Gastroesophageal sphincter (tissue), 4 donors: ENCODE results near the gene SSBP3. TPM values are rescaled to one million over a fixed set of nuclear protein-coding genes. Genes with fewer than 3 reads are reported as not detected.

Source experiments
- ATAC-seq: fragments of 150-250 bp; one replicate; pipeline ENCODE4 v1.9.1; 2016; ENCODE audit warnings: mild to moderate bottlenecking, moderate library complexity
- H3K27ac ChIP-seq, 4 donors: fragments of 200-600 bp; sonication (generic) in 3 of 4; 1 replicate in 3 of 4; 2 replicates in 1 of 4; pipeline ENCODE4 v1.5.1; 2016 to 2019
- H3K27me3 ChIP-seq: fragments of 200-600 bp; sonication (generic); one replicate; pipeline ENCODE4 v1.5.1; 2019
- H3K36me3 ChIP-seq, 2 donors: fragments of 200-600 bp; sonication (generic); one replicate each; pipeline ENCODE4 v1.5.1; 2019; ENCODE audit warnings: control low read depth in 1 of 2
- H3K4me1 ChIP-seq, 3 donors: fragments of 200-600 bp; sonication (generic); 1 replicate in 2 of 3; 2 replicates in 1 of 3; pipeline ENCODE4 v1.5.1; 2016 to 2019; ENCODE audit warnings: control low read depth in 2 of 3
- H3K4me3 ChIP-seq, 2 donors: fragments of 200-600 bp; sonication (generic); one replicate each; pipeline ENCODE4 v1.5.1; 2019; ENCODE audit warnings: mild to moderate bottlenecking in 1 of 2, moderate library complexity in 1 of 2
- H3K9me3 ChIP-seq, 3 donors: fragments of 200-600 bp; sonication (generic); one replicate each; pipeline ENCODE4 v1.5.1; 2017 to 2019; ENCODE audit warnings: control low read depth in 2 of 3
- CTCF ChIP-seq, 4 experiments: fragments of 200-600 bp in 2 of 4; fragments of 450-650 bp in 2 of 4; sonication (generic) in 1 of 4; IDR thresholded peaks; one replicate each; pipeline ENCODE4 v1.5.1; 2017 to 2019; ENCODE audit warnings: antibody characterized with exemption in 4 of 4, mild to moderate bottlenecking in 2 of 4, moderate library complexity in 2 of 4
- EP300 ChIP-seq: sonication (generic); formaldehyde crosslinking; IDR thresholded peaks from one replicate; pipeline ENCODE4 v1.6.1; 2017; ENCODE audit warnings: antibody characterized with exemption, mild to moderate bottlenecking
- POLR2A ChIP-seq, 2 donors: fragments of 450-650 bp; IDR thresholded peaks; one replicate each; pipeline ENCODE4 v1.6.1; 2017; ENCODE audit warnings: antibody characterized with exemption in 2 of 2, mild to moderate bottlenecking in 2 of 2, moderate library complexity in 1 of 2
- POLR2AphosphoS5 ChIP-seq: sonication (generic); formaldehyde crosslinking; IDR thresholded peaks from one replicate; pipeline ENCODE4 v1.6.1; 2017; ENCODE audit warnings: antibody characterized with exemption
- WGBS, 2 donors: methylation state at CpG; one replicate each; pipeline ENCODE4 v1.1.5; 2018; ENCODE audit warnings: low coverage in 1 of 2; 5-methylcytosine and 5-hydroxymethylcytosine counted together
- total RNA-seq, 4 donors: library from RNA; depleted of rRNA; stranded (reverse); fragments of >200 nt; gene quantifications; one replicate each; pipeline ENCODE4 v1.1.0, GENCODE V29; 2016

Gene SSBP3
- total RNA-seq, 4 donors from 2014 or later = 40.8 to 46.7 (median 45.5) TPM

- peak; percentile 90 for ATAC-seq
- TF ChIP-seq POLR2AphosphoS5 = peak; percentile 90
- TF ChIP-seq EP300 = no peak
- no peak for TF ChIP-seq CTCF (IDR thresholded peaks at IDR 0.05)
- no peak for TF ChIP-seq POLR2A (IDR thresholded peaks at IDR 0.05)
- Histone ChIP-seq H3K9me3 (no peaks in the 10 kb centered on the region), H3K27me3 (no peaks in the 10 kb centered on the region), H3K27ac (peak overlapping the region; percentile 69 to 91 (median 90)), H3K36me3 (no peaks in the 10 kb centered on the region), H3K4me1 (peaks cover 0 to 94% (median 60%) of the 10 kb centered on the region in 3 donors), H3K4me3 (peak overlapping the region in 1 of 2 donors; percentile 35)
- WGBS, 2 donors = 0 to 25% methylated on average over 3 to 6 of the region's 7 CpGs
Observed at GRCh38 chr1:54335755-54336108, 70.5 kb downstream of the SSBP3 start.

GRCh38 chr1:54335011-54335754, 71.0 kb downstream of the SSBP3 start:
- Histone ChIP-seq H3K27me3 (no peaks in the 10 kb centered on the region), H3K9me3 (no peaks in the 10 kb centered on the region), H3K27ac (peak overlapping the region; percentile 69 to 91 (median 90)), H3K36me3 (no peaks in the 10 kb centered on the region), H3K4me3 (peak overlapping the region in 1 of 2 donors; percentile 35), H3K4me1 (peaks cover 0 to 94% (median 65%) of the 10 kb centered on the region in 3 donors)
- TF ChIP-seq CTCF (IDR thresholded peaks at IDR 0.05) (no peak), POLR2AphosphoS5 (peak; percentile 83), POLR2A (IDR thresholded peaks at IDR 0.05) (no peak)
- 17 to 20% methylated on average over 4 to 8 of the region's 13 CpGs for WGBS, 2 donors
- ATAC-seq = peak; percentile 59

DNA sequence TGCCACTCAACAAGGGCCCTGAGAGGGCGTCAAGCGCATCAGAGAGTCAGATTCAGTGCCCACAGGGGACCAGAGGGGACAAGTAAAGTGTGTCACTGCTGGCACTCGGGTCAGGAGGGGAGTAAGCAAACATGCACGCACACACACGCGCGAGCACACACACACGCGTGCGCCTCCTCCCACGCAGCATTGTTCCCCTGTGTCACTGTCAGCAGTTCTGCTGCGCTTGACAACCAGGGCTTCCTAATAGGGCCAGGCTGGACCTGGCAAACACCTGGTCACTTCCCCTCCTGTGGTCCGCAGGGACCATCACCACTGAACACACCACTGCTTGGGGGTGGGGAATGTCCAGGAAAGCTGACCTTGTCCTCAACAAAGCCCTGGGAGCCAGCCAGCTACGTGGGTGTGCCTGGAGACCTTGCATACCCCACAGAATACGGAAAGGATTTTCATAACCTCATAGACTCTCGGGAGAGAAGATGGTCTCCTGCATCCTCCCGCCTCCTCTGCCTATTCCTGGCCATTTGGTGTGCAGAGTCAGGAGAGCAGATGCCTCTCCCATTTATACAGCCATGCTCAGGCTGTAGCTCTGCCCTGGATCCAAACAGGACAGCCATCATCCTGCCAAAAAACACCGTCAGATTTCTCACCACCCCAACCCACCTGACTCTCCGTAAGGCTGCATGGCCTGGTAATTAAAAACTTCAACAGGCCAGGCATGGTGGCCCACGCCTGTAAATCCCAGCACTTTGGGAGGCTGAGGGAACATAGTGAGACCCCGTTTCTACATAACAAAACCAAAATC, 73.2 kb downstream of the SSBP3 start:
- 61 to 86% methylated on average over 9 to 13 of the region's 21 CpGs for WGBS, 2 donors
- Histone ChIP-seq H3K4me1 (peaks cover under 1 to 94% (median 84%) of the 10 kb centered on the region in 3 donors), H3K9me3 (no peaks in the 10 kb centered on the region), H3K27ac (peak overlapping the region in 3 of 4 donors; percentile 89 to 91 (median 91)), H3K4me3 (no peak overlapping the region), H3K36me3 (no peaks in the 10 kb centered on the region), H3K27me3 (no peaks in the 10 kb centered on the region)
- no peak for ATAC-seq
- TF ChIP-seq EP300 = no peak
- no peak for TF ChIP-seq CTCF (IDR thresholded peaks at IDR 0.05)
- TF ChIP-seq POLR2AphosphoS5 = no peak
- TF ChIP-seq POLR2A (IDR thresholded peaks at IDR 0.05) = no peak

DNA sequence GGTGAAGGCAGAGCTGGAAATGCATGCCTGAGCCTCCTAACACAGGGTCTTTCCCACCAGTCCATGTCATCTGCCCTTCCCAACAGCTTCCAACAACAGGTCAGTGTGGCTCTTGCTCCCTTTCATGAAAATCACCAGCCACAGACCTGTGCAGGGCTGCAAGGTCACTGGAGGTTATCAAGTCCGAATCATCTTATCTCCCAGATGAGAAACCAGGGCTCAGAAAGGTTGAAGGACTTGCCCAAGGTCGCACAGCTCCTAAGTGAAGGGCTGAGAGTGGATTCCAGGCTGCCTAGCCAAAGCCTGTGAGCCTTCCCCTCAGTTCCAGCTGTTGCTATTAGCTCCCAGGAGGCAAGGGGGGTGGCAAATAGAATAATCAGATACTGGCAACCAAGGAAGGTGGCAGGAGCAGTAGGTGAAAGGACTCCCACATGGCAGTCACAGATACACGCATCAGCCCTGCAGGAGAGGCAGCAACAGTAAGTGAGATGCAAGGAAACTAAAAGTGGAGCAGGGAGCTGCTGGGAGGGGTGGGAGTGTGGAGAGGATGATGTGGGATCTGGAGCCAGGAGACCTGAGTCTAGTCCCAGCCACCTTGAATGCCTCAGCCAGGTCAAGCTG, 74.2 kb downstream of the SSBP3 start:
- Histone ChIP-seq H3K9me3 (no peaks in the 10 kb centered on the region), H3K36me3 (no peaks in the 10 kb centered on the region), H3K27ac (peak overlapping the region in 3 of 4 donors; percentile 89 to 91 (median 91)), H3K4me3 (no peak overlapping the region), H3K27me3 (no peaks in the 10 kb centered on the region), H3K4me1 (peaks cover 5 to 100% (median 91%) of the 10 kb centered on the region in 3 donors)
- TF ChIP-seq CTCF (IDR thresholded peaks at IDR 0.05) = no peak
- TF ChIP-seq POLR2A (IDR thresholded peaks at IDR 0.05) = no peak
- TF ChIP-seq POLR2AphosphoS5 = no peak
- no peak for TF ChIP-seq EP300
- no peak for ATAC-seq
- 86 to 100% methylated on average over 1 of the region's 3 CpGs for WGBS, 2 donors
